Central memory CD8-positive, alpha-beta T cell (primary cell): ENCODE data around the gene TPCN2.

Experiments
- ATAC-seq: fragments of 150-1000 bp; cut with Tn5 transposase; replicated peaks from 2 replicates; pipeline ENCODE4 v1.10.0; 2022; ENCODE audit warnings: mild to moderate bottlenecking, moderate FRiP score, moderate number of reproducible peaks; ENCODE audit not compliant: poor library complexity, severe bottlenecking; ENCODE audit errors: extremely low read depth
- DNase-seq, 2 donors: peaks; one replicate each; pipeline ENCODE4 v3.0.0; 2021; ENCODE audit warnings: low spot score in 2 of 2
- H3K27ac Mint-ChIP-seq: one replicate; pipeline ENCODE4 v1.8.0; 2022; ENCODE audit warnings: low read depth, mild to moderate bottlenecking, moderate library complexity, mixed read lengths
- H3K27me3 Mint-ChIP-seq: one replicate; pipeline ENCODE4 v1.8.0; 2022; ENCODE audit warnings: mixed read lengths
- H3K36me3 Mint-ChIP-seq: one replicate; pipeline ENCODE4 v1.8.0; 2022; ENCODE audit warnings: mild to moderate bottlenecking, moderate library complexity, mixed read lengths; ENCODE audit not compliant: insufficient read depth
- H3K4me1 Mint-ChIP-seq: one replicate; pipeline ENCODE4 v1.8.0; 2022; ENCODE audit warnings: mixed read lengths
- H3K4me3 Mint-ChIP-seq: one replicate; pipeline ENCODE4 v1.8.0; 2022; ENCODE audit warnings: mild to moderate bottlenecking, moderate library complexity, mixed read lengths
- H3K9me3 Mint-ChIP-seq: one replicate; pipeline ENCODE4 v1.8.0; 2022; ENCODE audit warnings: mixed read lengths

TPCN2 gene

GRCh38 chr11:69081180-69081579 is 32.4 kb downstream of the TPCN2 start:
- H3K9me3 Mint-ChIP-seq = no peaks in the 10 kb centered on the region
- H3K27me3 Mint-ChIP-seq = no peaks in the 10 kb centered on the region
- DNase-seq (no peak), ATAC-seq (no peak)
- H3K4me1 Mint-ChIP-seq = peaks cover 9% of the 10 kb centered on the region
- peak overlapping the region; percentile 86 for H3K27ac Mint-ChIP-seq
- no peak overlapping the region for H3K4me3 Mint-ChIP-seq
- H3K36me3 Mint-ChIP-seq = peaks cover 8% of the 10 kb centered on the region

- Mint-ChIP-seq H3K4me1 (peaks cover 9% of the 10 kb centered on the region), H3K27ac (no peak overlapping the region), H3K36me3 (peaks cover 8% of the 10 kb centered on the region), H3K27me3 (no peaks in the 10 kb centered on the region), H3K4me3 (no peak overlapping the region), H3K9me3 (no peaks in the 10 kb centered on the region)
- ATAC-seq (no peak), DNase-seq (no peak)
These were observed 35.0 kb downstream of the TPCN2 start for GRCh38 chr11:69083531-69084247.

DNA sequence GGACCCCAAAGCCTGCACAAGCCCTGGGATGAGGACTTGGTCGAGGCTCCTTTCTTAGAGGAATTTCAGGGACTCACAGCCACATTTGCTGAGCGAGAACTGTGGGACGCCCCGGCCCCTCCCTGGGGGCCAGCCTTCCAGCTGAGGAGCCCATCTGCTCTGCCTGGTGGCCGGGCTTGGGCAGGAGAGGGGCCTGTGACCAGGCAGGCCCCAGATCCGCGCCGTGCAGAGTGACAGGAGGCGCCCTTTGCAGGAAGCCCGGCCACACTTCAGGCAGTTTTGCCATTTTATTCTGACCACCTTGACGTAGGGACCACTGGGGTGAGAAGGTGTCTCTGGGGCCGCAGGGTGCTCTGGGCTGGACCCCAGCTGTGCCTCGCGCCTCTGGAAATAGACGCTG is 35.6 kb downstream of the TPCN2 start:
- Mint-ChIP-seq H3K27me3 (no peaks in the 10 kb centered on the region), H3K4me3 (no peak overlapping the region), H3K9me3 (no peaks in the 10 kb centered on the region), H3K36me3 (peaks cover 7% of the 10 kb centered on the region), H3K27ac (no peak overlapping the region), H3K4me1 (peaks cover 9% of the 10 kb centered on the region)
- ATAC-seq (no peak), DNase-seq (no peak)

DNA sequence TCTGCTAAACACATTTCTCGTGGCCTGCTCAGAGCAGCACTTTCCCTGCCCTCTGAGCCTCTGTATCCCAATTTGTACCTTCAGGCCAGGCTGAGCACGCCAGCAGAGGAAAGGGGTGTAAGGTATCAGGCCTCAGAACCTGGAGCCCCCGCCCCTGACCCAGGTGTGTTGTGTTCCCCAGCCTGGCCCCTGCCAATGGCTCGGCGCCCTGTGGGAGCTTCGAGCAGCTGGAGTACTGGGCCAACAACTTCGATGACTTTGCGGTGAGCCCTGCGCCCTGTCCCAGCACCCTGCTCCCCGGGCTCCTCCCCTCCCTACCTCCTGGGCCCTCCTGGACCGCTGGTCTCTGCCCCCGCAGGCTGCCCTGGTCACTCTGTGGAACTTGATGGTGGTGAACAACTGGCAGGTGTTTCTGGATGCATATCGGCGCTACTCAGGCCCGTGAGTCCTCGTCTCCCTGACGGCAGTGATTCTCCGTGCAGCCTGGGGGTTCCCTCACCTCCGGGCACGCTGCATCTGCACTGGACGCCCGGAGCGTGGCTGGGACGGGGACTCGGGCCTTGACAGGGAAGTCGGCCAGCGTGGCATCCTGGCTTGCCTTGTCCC is 36.9 kb downstream of the TPCN2 start:
- Mint-ChIP-seq H3K27me3 (no peaks in the 10 kb centered on the region), H3K36me3 (peaks cover 6% of the 10 kb centered on the region), H3K4me3 (no peak overlapping the region), H3K4me1 (peaks cover 3% of the 10 kb centered on the region), H3K9me3 (no peaks in the 10 kb centered on the region), H3K27ac (no peak overlapping the region)
- DNase-seq (no peak), ATAC-seq (no peak)

GRCh38 chr11:69086152-69087132 is 37.7 kb downstream of the TPCN2 start:
- Mint-ChIP-seq H3K36me3 (peaks cover 4% of the 10 kb centered on the region), H3K27me3 (no peaks in the 10 kb centered on the region), H3K27ac (no peak overlapping the region), H3K4me1 (no peaks in the 10 kb centered on the region), H3K4me3 (no peak overlapping the region), H3K9me3 (no peaks in the 10 kb centered on the region)
- ATAC-seq (no peak), DNase-seq (no peak)

GRCh38 chr11:69087133-69087524 is 38.4 kb downstream of the TPCN2 start:
- Mint-ChIP-seq H3K4me1 (no peaks in the 10 kb centered on the region), H3K36me3 (peaks cover 3% of the 10 kb centered on the region), H3K9me3 (no peaks in the 10 kb centered on the region), H3K27ac (no peak overlapping the region), H3K4me3 (no peak overlapping the region), H3K27me3 (no peaks in the 10 kb centered on the region)
- DNase-seq (no peak), ATAC-seq (no peak)

DNA sequence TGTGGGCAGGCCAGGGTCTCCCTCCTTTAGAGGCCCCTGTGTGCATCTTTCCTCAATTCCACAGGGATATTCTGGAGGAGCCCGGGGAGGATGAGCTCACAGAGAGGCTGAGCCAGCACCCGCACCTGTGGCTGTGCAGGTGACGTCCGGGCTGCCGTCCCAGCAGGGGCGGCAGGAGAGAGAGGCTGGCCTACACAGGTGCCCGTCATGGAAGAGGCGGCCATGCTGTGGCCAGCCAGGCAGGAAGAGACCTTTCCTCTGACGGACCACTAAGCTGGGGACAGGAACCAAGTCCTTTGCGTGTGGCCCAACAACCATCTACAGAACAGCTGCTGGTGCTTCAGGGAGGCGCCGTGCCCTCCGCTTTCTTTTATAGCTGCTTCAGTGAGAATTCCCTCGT is 39.1 kb downstream of the TPCN2 start:
- no peaks in the 10 kb centered on the region for H3K4me1 Mint-ChIP-seq
- DNase-seq (no peak), ATAC-seq (no peak)
- peaks cover 4% of the 10 kb centered on the region for H3K36me3 Mint-ChIP-seq
- H3K27ac Mint-ChIP-seq = no peak overlapping the region
- no peaks in the 10 kb centered on the region for H3K27me3 Mint-ChIP-seq
- H3K9me3 Mint-ChIP-seq = no peaks in the 10 kb centered on the region
- H3K4me3 Mint-ChIP-seq = no peak overlapping the region

GRCh38 chr11:69088676-69089146 is 40.0 kb downstream of the TPCN2 start:
- DNase-seq (peak; percentile 21 to 33), ATAC-seq (no peak)
- no peaks in the 10 kb centered on the region for H3K9me3 Mint-ChIP-seq
- H3K27ac Mint-ChIP-seq = no peak overlapping the region
- H3K27me3 Mint-ChIP-seq = no peaks in the 10 kb centered on the region
- H3K36me3 Mint-ChIP-seq = peaks cover 4% of the 10 kb centered on the region
- H3K4me3 Mint-ChIP-seq = no peak overlapping the region
- no peaks in the 10 kb centered on the region for H3K4me1 Mint-ChIP-seq

DNA sequence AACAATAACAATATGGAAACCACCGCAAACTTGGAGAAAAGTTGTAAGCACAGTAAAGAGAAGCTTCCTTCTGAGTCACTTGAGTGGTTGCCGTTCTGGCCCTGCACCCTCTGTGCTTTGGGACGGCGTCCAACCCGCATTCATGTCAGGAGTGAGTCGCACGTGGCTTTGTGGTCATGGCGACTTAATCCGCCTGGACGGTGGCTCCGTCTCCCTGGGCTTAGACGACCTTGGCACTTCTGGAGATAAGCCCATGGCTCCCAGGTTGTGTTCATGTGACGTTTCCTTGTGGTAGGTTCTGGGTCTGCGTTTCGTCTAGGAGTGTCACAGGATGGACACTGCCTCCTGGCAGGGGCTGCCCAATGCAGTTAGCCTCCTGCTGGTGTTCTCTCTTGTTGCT is 40.5 kb downstream of the TPCN2 start:
- ATAC-seq (no peak), DNase-seq (no peak)
- no peak overlapping the region for H3K27ac Mint-ChIP-seq
- H3K4me1 Mint-ChIP-seq = no peaks in the 10 kb centered on the region
- H3K27me3 Mint-ChIP-seq = no peaks in the 10 kb centered on the region
- no peaks in the 10 kb centered on the region for H3K9me3 Mint-ChIP-seq
- H3K36me3 Mint-ChIP-seq = peaks cover 2% of the 10 kb centered on the region
- no peak overlapping the region for H3K4me3 Mint-ChIP-seq

DNA sequence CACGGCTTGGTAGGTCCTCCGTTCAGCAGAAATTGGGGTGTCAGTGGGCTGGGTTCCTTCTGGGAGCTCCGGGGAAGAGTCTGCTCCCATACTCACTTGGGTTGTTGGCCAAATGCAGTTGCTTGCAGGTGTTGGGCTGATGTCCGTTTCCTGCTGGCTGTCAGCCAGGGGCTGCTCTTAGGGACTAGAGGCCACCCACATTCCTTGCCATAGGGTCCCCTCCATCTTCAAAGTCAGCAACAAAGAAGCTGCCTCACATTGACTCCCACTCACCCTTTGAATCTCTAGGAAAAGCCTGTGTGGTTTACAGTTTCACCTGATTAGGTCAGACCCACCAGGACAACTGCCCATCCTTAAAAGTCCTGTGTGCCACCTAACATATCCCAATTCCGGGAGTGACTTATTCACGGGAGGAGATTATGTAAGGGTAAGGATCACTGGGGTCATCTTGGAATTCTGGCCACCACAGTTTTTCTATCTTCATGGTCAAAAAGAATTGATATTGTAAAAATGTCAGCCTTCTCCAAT is 43.0 kb downstream of the TPCN2 start:
- peaks cover 2% of the 10 kb centered on the region for H3K36me3 Mint-ChIP-seq
- H3K27me3 Mint-ChIP-seq = no peaks in the 10 kb centered on the region
- no peak overlapping the region for H3K4me3 Mint-ChIP-seq
- no peaks in the 10 kb centered on the region for H3K9me3 Mint-ChIP-seq
- no peaks in the 10 kb centered on the region for H3K4me1 Mint-ChIP-seq
- DNase-seq = no peak
- no peak overlapping the region for H3K27ac Mint-ChIP-seq
- ATAC-seq = no peak

GRCh38 chr11:69092263-69092662 is 43.5 kb downstream of the TPCN2 start:
- H3K9me3 Mint-ChIP-seq = no peaks in the 10 kb centered on the region
- H3K36me3 Mint-ChIP-seq = peaks cover 2% of the 10 kb centered on the region
- no peak overlapping the region for H3K27ac Mint-ChIP-seq
- H3K4me1 Mint-ChIP-seq = no peaks in the 10 kb centered on the region
- DNase-seq (no peak), ATAC-seq (no peak)
- no peak overlapping the region for H3K4me3 Mint-ChIP-seq
- no peaks in the 10 kb centered on the region for H3K27me3 Mint-ChIP-seq

- no peaks in the 10 kb centered on the region for H3K27me3 Mint-ChIP-seq
- DNase-seq (no peak), ATAC-seq (no peak)
- no peak overlapping the region for H3K4me3 Mint-ChIP-seq
- H3K27ac Mint-ChIP-seq = no peak overlapping the region
- H3K9me3 Mint-ChIP-seq = no peaks in the 10 kb centered on the region
- peaks cover 2% of the 10 kb centered on the region for H3K36me3 Mint-ChIP-seq
- H3K4me1 Mint-ChIP-seq = no peaks in the 10 kb centered on the region
These were observed 44.4 kb downstream of the TPCN2 start for GRCh38 chr11:69093106-69093505.
